Measurements from ENCODE around the gene CTDSPL.
"Not testable (repeated sequence)": the region's sequence is repeated elsewhere in the genome, so short reads cannot be mapped to it uniquely, and the experiment has no call there.

- not testable (repeated sequence) for TF ChIP-seq PATZ1 (CRISPR knock-in tag; IDR thresholded peaks at IDR 0.05; ENCODE audit: borderline replicate concordance); ZFP30 (CRISPR knock-in tag; IDR thresholded peaks at IDR 0.05); TOX (CRISPR knock-in tag; IDR thresholded peaks at IDR 0.05; ENCODE audit: borderline replicate concordance)
These were observed 110.4 kb downstream of the CTDSPL start for GRCh38 chr3:37972056-37972455.

Data from SK-N-SH treated with all-trans-retinoic acid at 6 μM for 48 hours (cell line).